ENCODE results near the gene TYW3.

DNA sequence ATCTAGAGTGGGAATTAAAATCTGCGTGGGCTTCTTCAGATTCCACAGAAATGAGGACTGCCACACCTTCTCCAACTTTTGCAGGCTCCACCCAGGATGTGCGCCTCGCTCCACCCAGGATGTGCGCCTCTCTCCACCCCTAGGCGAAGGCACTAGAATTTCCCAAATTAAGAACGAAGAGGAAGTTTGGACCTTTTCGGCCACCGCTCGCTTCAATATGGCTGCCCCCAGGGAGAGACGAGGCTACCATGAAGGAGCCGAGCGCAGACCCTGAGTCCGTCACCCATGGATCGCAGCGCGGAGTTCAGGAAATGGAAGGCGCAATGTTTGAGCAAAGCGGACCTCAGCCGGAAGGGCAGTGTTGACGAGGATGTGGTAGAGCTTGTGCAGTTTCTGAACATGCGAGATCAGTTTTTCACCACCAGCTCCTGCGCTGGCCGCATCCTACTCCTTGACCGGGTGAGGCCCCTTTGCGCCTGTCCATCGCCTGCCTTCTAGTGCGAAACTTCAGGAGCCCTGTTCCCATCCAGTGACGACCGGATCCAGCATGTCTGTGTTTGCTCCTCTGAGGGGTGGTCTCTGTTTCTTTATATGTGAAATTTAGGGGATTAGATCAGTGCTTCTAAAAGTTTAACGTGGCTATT lies at the start of gene TYW3, which contains the start of gene CRYZ:
- peak in 2 of 3 experiments; percentile 8 to 14 for TF ChIP-seq CTCF (IDR thresholded peaks at IDR 0.05)
- TF ChIP-seq POLR2AphosphoS5 (IDR thresholded peaks at IDR 0.05; ENCODE audit: insufficient read depth in 1 of 2, low read depth in 1 of 2), result peak; percentile 90 to 96
